Esophagus mucosa (tissue), 1 donor: ENCODE measurements around the gene ETFB. TPM values are rescaled to one million over a fixed set of nuclear protein-coding genes. Genes with fewer than 3 reads are reported as not detected.

Source experiments
- ATAC-seq: fragments of 200-7000 bp; cut with Tn5 transposase; one replicate; pipeline ENCODE4 v1.9.1; 2020
- total RNA-seq: library from RNA; stranded (reverse); gene quantifications from one replicate; pipeline ENCODE4 v1.2.4, GENCODE V29; 2023
- donor health status: DM: yes; HTN: yes; CAD: no.

ETFB gene
- total RNA-seq, 1 donor from 2014 or later, result 142 TPM

DNA sequence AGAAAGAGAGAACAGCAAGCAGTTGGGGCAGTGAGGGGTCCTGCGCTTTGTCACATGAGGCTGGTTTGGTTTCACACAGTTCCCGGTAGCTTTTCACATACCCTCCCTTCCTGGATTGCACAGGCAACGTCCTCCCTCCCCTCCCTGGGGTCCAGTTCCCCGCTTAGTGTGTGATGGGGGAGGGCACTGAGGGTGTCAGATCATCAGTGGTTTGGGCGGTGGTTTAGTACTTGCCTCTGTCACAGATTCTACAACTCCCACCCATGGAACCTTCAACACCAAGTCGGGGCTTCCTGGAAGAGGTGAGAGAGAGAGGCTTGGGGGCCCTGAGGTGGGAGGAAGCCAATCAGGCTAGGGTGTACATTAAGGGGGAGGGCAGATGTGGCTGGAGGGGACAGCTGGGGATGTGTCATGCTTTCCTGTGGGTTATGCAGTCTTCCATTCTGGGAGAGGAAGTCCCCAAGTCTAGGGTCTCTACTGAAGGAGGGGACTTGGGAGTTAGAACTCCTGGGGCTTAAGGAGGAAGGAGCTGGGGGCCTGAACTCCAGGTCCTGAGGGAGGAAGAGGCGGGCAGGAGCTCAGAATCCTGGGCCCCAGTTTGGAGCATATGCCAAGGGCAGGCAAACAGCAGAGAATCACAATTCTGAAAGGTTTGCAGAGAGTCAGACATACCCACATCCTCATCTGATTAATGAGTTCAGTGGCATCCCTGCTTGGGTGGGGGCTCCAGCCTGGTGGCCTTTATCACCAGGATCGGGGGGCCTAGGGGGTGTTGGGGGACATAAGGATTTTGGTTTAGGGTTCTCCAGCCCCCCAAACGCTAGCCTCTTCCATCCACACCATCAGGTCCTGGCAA lies 6.7 kb upstream of the ETFB start, which contains the start of gene NKG7:
Gene NKG7, minus strand, starts transcription at position 6 of the 856 bp plus-strand sequence. CDS start 119 bp downstream, outside the sequence.
- no peak for ATAC-seq

GRCh38 chr19:51372021-51372648 lies 5.9 kb upstream of the ETFB start:
- ATAC-seq, result no peak

DNA sequence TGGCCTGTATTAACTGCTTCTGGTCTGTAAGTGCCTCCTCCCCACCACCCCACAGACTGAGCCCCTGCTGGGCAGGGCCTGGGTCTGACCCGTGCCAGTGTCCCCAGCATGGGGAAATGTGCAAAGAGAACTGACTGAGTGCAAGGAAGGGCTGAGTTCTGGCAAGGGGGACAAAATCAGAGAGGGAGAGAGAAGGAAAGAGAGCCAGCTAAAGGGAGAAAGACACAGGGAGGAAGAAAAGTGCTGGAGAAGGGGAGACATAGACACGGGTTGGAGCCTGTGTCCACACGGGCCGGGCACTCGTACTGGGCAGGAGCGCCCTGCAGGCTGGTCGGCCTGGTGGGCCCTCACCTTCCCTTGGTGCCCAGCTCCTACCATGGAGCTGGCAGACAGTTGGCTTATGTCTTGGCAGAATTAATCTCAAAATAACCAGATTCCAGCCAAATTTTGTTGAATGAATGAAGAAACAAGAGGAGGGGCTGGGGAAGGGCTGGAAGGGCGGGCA lies 5.0 kb upstream of the ETFB start:
- no peak for ATAC-seq

- no peak for ATAC-seq
Measured at GRCh38 chr19:51370230-51370629, 4.0 kb upstream of the ETFB start.

DNA sequence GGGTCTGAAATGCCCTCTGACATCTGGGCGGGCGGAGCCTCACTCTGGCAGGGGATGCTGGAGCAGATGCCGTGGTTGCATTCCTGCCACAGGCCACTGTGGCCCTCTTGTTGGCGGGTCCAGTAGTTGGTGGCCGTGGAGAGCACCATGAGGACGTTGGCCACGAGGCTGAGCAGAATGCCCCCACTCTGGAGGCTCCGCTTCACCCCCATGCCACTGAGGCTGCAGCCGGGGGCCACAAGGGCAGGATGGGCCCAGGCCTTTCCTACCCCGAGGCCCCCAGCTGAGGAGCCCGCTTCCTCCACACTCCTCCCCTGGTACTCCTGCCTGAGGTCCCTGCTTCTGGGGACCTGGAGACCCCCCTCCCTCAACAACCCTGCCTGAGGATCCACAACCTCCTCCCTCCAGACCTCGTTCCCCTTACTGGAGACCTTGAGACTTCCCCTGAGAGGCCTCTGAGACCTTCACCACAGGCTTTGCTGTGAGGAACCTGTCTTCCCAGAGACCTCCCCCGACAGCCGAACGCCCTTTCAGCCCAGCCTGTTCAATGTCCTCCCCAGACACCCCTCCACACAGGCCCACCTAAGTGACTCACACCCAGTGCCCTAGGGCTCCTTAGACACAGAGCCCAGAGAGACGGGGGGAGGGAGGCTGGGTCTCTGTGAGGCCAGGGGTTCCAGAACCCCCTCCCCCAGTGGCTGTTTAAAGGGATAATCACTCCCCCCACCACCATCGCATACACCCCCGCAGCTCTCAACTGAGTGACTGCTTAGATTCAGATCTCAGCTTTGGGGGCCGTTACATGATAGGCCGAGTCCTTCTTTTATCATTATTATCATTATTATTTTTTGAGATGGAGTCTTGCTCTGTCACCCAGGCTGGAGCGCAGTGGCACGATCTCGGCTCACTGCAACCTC lies 2.4 kb upstream of the ETFB start, which contains the start of gene CLDND2:
Gene CLDND2, minus strand, starts transcription at position 638 of the 917 bp plus-strand sequence. Its CDS starts 426 bp downstream, at position 212.
- ATAC-seq, result no peak

DNA sequence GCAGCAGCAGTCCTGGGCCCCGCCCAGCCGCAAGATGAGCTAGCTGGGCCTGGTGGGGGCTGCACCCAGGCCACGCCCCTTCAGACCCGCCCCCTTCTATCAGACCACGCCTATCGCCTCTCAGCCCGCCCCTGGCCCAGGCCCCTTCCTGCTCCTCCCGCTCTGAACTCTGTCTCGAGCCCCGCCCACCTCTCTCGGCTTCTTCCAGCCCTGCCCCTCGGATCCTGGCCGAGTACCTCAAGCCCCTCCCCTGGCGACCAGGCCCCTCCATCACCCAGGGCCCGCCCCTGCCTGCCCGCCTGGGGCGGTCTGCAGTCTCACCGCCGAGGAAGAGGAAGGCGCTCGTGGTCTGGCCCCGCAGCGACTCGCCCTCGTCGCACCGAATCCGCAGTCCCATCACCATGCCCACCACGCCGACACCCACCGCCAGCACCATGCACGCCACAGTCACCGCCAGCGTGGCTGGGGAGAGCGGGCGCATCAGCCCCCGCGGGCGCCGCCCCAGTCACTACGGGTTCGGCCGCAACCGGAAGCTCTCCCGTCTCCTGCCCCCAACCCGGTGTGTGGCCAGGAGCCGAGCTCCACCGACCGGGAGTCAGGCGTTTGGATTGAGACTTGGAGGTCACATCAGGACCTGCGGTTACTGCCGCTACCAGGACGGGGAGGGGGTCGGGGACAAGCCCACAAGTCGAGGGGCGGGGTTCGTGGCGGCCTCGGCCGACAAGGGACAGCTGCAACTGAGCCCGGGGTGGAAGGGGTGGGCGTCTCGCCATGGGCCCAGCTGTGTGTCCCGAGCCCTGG lies 1.6 kb upstream of the ETFB start:
- ATAC-seq, result peak; percentile 93

GRCh38 chr19:51367255-51367564 lies 1.0 kb upstream of the ETFB start:
- no peak for ATAC-seq

- ATAC-seq, result peak; percentile 79
Measured at GRCh38 chr19:51366389-51367254, 434 bp upstream of the ETFB start.

DNA sequence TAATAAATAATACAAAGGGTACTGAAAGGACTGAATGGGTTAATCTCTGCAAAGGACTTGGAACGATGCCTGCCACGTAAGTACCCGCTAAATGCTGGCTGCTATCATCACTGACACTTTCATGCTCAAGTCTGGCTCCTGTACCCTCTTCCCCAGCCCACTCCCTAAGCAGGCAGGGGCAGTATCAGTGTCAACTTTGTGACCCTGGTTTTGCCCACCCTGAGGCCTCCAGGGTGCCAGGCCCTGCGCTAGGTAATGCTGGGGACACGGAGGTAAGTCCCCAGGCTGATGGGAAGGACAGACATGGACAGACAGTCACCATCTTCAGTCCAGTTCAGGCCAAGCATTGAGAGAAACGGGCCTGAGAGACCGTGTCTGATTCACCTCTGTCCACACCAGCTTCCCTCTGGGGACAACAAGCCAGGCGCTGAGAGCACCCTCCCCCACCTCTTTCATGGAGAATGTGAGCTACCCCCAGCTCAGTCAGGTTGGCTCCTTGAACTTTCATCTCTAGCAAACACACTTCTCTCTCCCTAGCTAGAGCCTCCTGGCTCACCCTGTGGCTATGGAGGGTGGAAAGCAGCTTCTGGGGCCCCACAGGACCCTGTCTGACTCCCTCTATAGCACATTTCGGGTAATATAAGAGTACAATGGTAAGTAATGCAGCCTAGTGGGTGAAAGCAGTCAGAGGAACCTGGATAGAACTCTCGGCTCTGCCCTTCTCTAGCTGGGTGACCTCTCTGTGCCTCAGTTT lies 800 bp downstream of the ETFB start:
- no peak for ATAC-seq

DNA sequence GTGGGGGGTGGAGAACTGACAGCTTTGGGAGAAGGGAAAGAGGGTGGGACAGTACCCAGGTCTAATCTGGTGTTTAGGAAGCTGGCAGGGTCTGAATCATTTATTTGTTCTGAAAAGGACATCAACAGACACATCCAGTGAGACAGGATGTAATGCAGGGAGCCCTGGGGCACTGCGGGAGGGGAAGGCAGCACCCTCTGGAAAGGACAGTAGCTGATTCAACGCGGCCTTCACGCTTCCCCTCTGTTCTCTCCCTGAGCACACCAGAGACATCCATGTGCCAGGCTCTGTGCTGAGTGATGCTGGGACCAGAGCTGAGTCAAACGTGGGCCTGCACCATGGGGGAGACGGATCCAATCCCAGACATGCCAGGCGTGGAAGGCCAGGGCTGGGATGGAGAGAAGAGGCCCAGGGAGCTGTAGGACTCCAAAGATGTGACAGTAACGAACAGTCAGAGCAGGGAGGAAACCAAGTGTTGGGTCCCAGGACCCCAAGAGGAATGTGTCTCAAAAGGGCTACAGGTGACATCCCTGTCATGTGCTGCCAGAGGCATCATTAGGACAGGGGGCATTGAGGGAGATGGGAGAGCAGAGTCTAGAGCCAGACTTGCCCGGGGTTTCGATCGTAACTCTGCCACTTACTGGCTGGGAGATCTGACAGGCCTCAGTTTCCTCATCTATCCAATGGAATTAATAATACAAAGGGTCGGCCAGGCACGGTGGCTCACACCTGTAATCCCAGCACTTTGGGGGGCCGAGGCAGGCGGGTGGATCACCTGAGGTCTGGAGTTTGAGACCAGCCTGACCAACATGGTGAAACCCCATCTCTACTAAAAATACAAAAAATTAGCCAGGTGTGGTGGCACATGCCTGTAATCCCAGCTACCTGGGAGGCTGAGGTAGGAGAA lies 1.7 kb downstream of the ETFB start:
- peak; percentile 7 for ATAC-seq

DNA sequence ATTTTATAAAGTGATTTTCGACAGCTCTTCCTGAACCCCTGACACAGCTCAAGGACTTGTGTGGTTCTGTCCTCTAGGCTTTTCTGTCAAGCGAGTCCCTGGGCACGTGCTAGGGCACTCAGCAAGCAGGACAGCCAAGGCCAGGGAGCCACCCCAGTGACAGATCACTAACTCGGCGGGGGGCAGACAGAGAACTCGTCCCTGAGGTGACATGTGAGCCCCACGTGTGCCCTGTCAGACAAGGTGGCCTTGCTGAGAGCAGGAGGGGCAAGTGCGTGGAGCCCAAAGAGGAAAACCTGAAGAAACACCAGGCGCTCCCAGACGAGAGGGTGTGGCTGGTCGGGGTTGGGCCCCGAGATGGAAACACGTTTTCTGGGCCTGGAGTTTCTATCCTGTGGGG lies 4.9 kb downstream of the ETFB start:
- ATAC-seq, result no peak

- ATAC-seq, result peak; percentile 77
Measured at GRCh38 chr19:51359294-51359693, 6.9 kb downstream of the ETFB start.

DNA sequence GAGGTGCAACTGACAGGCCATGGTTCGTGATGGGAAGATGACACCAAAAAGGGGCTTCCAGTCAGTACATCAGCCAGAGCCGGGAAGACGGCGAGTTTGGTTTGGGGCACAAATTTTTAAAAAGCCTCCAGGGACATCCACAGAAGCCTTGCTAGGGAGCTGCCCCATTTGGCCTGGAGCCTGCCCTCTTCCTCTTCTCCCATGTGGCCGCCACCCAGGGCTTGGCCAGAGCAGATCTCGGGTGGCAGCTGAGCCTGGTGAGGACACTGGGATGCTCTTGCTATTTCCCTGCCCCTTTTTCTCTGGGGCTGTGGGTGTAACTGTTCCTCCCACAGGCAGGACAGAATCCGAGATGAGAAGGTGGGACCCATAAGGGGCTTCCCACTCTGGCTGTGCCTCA lies 8.2 kb downstream of the ETFB start:
- ATAC-seq, result no peak

DNA sequence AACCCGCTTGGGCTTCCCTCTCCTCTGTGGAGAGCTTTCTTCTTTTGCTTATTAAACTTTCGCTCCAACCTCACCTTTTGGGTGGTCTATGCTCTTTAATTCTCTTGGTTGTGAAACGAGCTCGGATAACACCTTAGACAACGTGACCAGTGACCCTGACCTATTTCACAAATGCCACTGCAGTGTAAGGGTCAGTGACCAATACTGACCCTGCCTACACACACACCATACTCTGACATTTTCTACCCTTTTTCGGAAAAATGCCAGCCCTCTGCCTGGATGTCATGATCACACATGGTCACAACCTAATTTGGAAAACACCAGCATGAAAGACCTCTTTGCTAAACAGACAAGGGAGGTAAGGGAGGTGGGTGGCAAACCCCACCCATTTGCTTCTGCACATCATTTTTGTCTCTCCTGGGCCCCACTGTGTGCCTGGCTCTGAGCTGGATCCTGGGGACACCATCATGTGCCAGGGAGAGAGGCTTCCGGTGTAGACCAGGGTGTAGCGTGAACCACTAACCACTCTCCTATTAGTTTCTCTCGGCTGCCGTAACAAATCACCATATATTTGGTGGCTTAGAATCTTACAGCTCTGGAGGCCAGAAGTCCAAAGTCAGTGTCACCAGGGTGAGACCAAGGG lies 9.9 kb downstream of the ETFB start:
- ATAC-seq, result no peak

DNA sequence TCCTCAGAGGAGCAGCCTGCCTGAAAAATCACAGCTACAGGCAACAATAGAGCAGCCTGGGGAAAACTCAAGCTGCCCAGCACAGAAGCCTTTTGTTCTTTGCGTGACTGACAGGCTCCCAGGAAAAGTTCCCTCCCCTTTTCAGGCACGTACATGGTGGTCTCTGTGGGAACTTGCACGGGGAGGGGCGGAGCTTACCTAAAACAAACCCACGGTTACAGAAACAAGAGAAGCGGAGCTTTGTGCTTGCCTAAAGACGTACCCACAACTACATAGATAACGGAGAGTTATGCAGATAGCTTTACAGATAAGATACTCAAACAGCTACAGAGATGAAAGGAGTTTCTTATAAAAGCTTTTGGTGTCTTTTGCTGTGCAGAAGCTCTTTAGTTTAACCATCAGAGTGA lies 11.4 kb downstream of the ETFB start:
- ATAC-seq, result no peak

GRCh38 chr19:51354103-51354741 lies 12.0 kb downstream of the ETFB start:
- no peak for ATAC-seq

DNA sequence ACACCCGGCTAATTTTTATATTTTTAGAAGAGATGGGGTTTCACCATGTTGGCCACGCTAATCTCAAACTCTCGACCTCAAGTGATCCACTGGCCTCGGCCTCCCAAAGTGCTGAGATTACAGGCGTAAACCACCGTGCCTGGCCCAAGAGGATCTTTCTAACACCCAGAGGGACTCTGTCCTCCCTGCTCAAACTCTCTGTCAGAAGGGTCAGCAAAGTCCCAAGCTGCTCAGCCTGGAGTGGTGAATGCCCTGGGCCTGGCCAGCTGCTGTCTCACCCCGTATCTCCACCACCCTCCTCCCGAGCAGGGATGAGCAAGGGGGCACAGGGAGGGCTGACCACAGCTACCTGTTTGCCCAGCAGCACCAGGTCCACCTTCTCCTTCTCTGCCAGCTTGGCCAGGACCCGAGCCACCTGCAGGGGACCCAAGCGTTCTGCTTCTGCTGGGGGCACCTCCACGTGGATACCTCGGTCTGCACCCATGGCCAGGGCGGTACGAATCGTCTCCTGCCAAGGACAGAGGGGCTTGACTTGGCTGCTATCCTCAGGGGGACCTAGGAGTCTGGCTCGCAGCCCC lies 13.3 kb downstream of the ETFB start:
- no peak for ATAC-seq
